Lung (tissue), 12 donors: ENCODE data around the gene FAM227B. TPM values are rescaled to one million over a fixed set of nuclear protein-coding genes. Genes with fewer than 3 reads are reported as not detected.

Experiments used
- ATAC-seq: fragments of 200-7000 bp; cut with Tn5 transposase; one replicate; pipeline ENCODE4 v1.9.1; 2020; ENCODE audit warnings: moderate number of reproducible peaks; ENCODE audit not compliant: insufficient read depth, low FRiP score
- DNase-seq, 3 donors: peaks; one replicate each; pipeline ENCODE4 v3.0.0-alpha.2; 2013 to 2017
- H3K27ac ChIP-seq, 2 donors: one replicate each; pipeline ENCODE4 v1.5.1; 2013; ENCODE audit warnings: mild to moderate bottlenecking in 2 of 2, moderate library complexity in 2 of 2, control low read depth in 1 of 2, inconsistent platforms in 1 of 2, low read depth in 1 of 2, low read length in 1 of 2
- H3K27me3 ChIP-seq, 3 donors: one replicate each; pipeline ENCODE4 v1.5.1; 2013; ENCODE audit warnings: low read length in 2 of 3; ENCODE audit not compliant: control insufficient read depth in 3 of 3, insufficient read depth in 3 of 3
- H3K36me3 ChIP-seq, 4 donors: one replicate each; pipeline ENCODE4 v1.5.1; 2013; ENCODE audit warnings: low read length in 4 of 4, mild to moderate bottlenecking in 1 of 4, moderate library complexity in 1 of 4; ENCODE audit not compliant: control insufficient read depth in 4 of 4, insufficient read depth in 4 of 4
- H3K4me1 ChIP-seq, 5 donors: one replicate each; pipeline ENCODE4 v1.5.1; 2013; ENCODE audit warnings: low read length in 5 of 5, mild to moderate bottlenecking in 2 of 5, moderate library complexity in 1 of 5; ENCODE audit not compliant: control insufficient read depth in 5 of 5, insufficient read depth in 5 of 5
- H3K4me3 ChIP-seq: one replicate; pipeline ENCODE4 v1.5.1; 2013; ENCODE audit warnings: mild to moderate bottlenecking, control low read depth, moderate library complexity
- H3K9ac ChIP-seq, 2 donors: one replicate each; pipeline ENCODE4 v1.5.1; 2013; ENCODE audit warnings: low read length in 2 of 2, control low read depth in 1 of 2; ENCODE audit not compliant: insufficient read depth in 1 of 2
- H3K9me3 ChIP-seq, 4 donors: one replicate each; pipeline ENCODE4 v1.5.1; 2013; ENCODE audit warnings: low read length in 3 of 4, mild to moderate bottlenecking in 1 of 4, moderate library complexity in 1 of 4; ENCODE audit not compliant: control insufficient read depth in 4 of 4, insufficient read depth in 3 of 4
- CTCF ChIP-seq: IDR thresholded peaks from 2 replicates; pipeline ENCODE4 v1.5.1; 2012; ENCODE audit warnings: mild to moderate bottlenecking; ENCODE audit errors: control extremely low read depth, extremely low read depth
- WGBS, 2 donors: extraction: QIAGEN DNeasy Blood & Tissue Kit; methylation state at CpG; one replicate each; pipeline ENCODE4 v1.1.7; 2013; 5-methylcytosine and 5-hydroxymethylcytosine counted together
- polyA plus RNA-seq, 2 donors: library from polyadenylated mRNA; stranded (reverse); fragments of 200-250 nt; gene quantifications; one replicate each; pipeline ENCODE4 v1.2.1, GENCODE V29; 2013
- total RNA-seq, 2 donors: library from RNA; depleted of rRNA in 1 of 2; stranded (reverse); fragments of >200 nt in 1 of 2; gene quantifications; one replicate each; pipeline ENCODE4 v1.2.1, GENCODE V29; 2014 to 2021
- donor health status: control.
- donor health status: control.
- donor health status: Bipolar disorder and iron deficiency.
- donor health status: healthy.
- donor health status: DM: yes; HTN: yes; CAD: no.

Gene FAM227B
- total and polyA plus RNA-seq, 4 donors: 2.2 to 14.5 (median 4.7) TPM

DNA sequence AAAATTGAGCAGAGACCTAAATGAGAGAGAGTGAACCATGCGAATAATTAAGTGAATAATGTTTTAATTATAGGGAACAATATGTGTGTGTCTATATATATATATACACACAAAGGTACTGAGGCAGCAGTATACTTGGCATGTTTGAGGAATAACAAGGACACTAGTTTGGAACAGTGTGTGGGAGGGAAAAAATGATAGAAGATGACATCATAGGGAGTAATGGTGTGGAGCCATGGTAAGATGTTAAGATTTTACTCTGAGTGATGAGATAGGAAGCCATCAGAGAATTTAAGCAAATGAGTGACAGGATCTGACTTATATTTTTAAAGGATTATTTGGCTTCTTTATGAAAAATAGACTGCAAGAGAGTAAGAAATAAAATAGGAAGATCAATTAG is 29.4 kb upstream of the FAM227B start:
- Histone ChIP-seq H3K36me3 (peaks cover 0 to 2% (median 0%) of the 10 kb centered on the region in 4 donors), H3K4me3 (no peak overlapping the region), H3K9ac (no peak overlapping the region), H3K27ac (no peak overlapping the region), H3K27me3 (no peaks in the 10 kb centered on the region), H3K4me1 (peaks cover 0 to 10% (median 5%) of the 10 kb centered on the region in 5 donors), H3K9me3 (peaks cover 0 to 9% (median 3%) of the 10 kb centered on the region in 4 donors)
- no peak for TF ChIP-seq CTCF
- DNase-seq (no peak), ATAC-seq (no peak)
- WGBS, 2 donors: 100% methylated on average over 1 of the region's 1 CpG

DNA sequence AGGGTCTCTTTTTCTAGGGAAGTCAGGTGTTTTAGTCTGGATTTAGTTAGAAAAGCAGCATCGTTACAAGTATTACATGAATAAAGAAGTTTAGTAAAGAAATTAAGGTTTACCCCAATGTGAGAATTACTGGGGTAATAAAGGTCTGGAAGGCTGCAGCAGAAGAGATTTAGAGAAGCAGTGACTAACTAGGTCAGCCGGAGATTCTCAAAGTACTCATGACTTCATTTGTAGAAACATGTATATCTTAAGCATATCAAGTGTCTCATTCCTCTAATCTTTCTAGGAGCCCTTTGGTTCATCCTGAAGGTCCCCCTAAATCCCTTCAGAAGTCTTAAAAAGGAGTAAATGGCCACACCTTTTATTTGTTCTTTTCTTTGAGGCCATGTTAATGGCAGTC is 26.3 kb upstream of the FAM227B start:
- 96 to 97% methylated on average over 2 of the region's 2 CpGs for WGBS, 2 donors
- no peak overlapping the region for H3K4me3 ChIP-seq
- no peak for ATAC-seq
- TF ChIP-seq CTCF: no peak
- DNase-seq: no peak
- H3K27me3 ChIP-seq: no peaks in the 10 kb centered on the region
- H3K9me3 ChIP-seq: no peaks in the 10 kb centered on the region
- no peak overlapping the region for H3K27ac ChIP-seq
- peaks cover 0 to 4% (median 3%) of the 10 kb centered on the region in 4 donors for H3K36me3 ChIP-seq
- H3K9ac ChIP-seq: no peak overlapping the region
- peaks cover 0 to 19% (median 5%) of the 10 kb centered on the region in 5 donors for H3K4me1 ChIP-seq

GRCh38 chr15:49645941-49646340 is 25.3 kb upstream of the FAM227B start:
- Histone ChIP-seq H3K4me3 (no peak overlapping the region), H3K27ac (no peak overlapping the region), H3K36me3 (peaks cover 0 to 4% (median 3%) of the 10 kb centered on the region in 4 donors), H3K9ac (no peak overlapping the region), H3K4me1 (peaks cover 0 to 19% (median 5%) of the 10 kb centered on the region in 5 donors), H3K9me3 (no peaks in the 10 kb centered on the region), H3K27me3 (no peaks in the 10 kb centered on the region)
- TF ChIP-seq CTCF: no peak
- peak; percentile 29 to 62 (median 30) for DNase-seq
- ATAC-seq: no peak

GRCh38 chr15:49645277-49645676 is 24.7 kb upstream of the FAM227B start:
- peak in 2 of 3 donors; percentile 30 to 63 for DNase-seq
- H3K9me3 ChIP-seq: no peaks in the 10 kb centered on the region
- H3K4me1 ChIP-seq: peaks cover 0 to 19% (median 5%) of the 10 kb centered on the region in 5 donors
- no peak for ATAC-seq
- no peaks in the 10 kb centered on the region for H3K27me3 ChIP-seq
- no peak for TF ChIP-seq CTCF
- H3K27ac ChIP-seq: no peak overlapping the region
- H3K9ac ChIP-seq: peak overlapping the region in 1 of 2 donors; percentile 7
- H3K36me3 ChIP-seq: peaks cover 0 to 4% (median 3%) of the 10 kb centered on the region in 4 donors
- H3K4me3 ChIP-seq: no peak overlapping the region
